Measurements from ENCODE around the gene TAF6L.
"Not testable (repeated sequence)": the region's sequence is repeated elsewhere in the genome, so short reads cannot be mapped to it uniquely, and the experiment has no call there.

The TAF6L gene

GRCh38 chr11:62771144-62772021 is at the start of gene TAF6L:
Gene TAF6L (plus strand): TSS chr11:62771396. CDS start chr11:62775784, 4,388 bp downstream.
- peak; percentile 98 for DNase-seq (ENCODE audit: low read depth, low spot score)

GRCh38 chr11:62721994-62722393 is 49.2 kb upstream of the TAF6L start:
- peak; percentile 73 for DNase-seq (ENCODE audit: low read depth, low spot score)

DNA sequence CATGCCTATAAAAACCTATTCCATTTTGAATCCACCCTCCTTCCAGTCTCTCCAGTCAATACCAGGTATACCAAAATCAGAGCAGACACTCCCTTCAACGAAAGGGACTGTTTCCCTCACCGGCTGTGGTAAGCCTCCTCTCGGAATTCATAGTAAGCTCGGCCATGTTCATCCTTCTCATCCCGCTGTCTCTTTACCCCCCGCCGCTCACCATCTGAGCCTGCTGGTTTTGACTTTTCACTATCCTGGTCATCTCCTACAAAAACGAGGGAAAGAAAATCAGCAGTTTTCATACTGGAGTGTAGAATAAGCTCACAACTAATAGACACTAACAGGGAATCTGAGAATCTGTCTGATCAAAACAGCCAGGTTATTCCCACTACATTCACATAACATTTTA is 47.0 kb upstream of the TAF6L start:
- no peak for DNase-seq (ENCODE audit: low read depth, low spot score)

DNA sequence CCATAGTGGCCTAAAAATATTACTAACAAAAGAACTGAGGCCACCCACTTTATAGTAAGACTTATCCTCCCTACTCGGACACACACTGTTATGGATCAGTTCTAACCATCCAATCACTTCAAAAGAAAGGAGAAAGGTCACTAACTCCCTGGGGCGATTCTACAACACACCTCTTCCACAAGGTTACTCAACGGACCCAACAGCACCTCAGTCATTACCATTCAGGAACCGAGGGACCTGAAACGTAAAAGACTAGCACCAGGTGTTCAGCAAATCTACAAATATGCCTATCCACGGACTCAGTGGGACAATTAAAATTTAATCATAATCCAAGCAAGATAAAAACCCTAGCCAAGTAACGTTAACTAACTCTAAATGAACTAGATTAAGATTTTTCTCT is 45.5 kb upstream of the TAF6L start:
- peak; percentile 53 for DNase-seq (ENCODE audit: low read depth, low spot score)

DNA sequence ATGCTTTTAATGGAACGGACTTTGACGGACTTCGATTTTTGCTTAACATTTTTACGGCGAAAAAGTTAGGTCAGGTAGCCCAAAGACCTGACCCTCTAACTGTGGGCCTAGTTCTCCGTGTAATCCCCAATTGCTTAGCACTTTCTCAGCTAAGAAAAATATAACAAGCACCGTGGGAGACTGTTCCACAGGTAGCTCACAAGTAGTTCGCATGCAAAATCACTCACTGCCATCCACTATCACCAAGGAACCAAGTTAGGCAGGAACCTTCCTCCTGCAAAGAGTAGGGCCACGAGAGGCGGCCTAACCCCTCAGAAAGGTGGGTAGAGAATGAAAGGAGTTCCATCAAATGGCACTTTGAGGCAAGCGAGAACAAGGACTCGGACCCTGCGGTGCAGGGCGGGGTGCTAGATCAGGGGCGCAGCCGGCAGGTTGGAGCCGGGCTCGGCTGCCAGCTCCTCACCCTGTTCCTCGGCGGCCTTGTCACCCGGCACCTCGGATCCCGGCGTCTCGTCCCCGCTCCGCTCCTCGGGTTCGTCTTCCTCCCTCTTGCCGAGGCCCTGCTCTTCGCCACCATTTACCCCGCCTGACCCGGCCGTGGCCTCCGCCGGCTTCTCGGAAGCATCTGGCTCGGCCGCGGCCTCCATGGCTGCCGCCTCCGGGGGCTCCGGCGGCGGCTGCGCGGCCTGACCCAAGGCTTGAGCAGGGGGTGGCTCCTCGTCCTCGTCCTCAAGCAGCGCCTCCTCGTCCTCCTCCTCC is 44.9 kb upstream of the TAF6L start:
- peak; percentile 36 for DNase-seq (ENCODE audit: low read depth, low spot score)

DNA sequence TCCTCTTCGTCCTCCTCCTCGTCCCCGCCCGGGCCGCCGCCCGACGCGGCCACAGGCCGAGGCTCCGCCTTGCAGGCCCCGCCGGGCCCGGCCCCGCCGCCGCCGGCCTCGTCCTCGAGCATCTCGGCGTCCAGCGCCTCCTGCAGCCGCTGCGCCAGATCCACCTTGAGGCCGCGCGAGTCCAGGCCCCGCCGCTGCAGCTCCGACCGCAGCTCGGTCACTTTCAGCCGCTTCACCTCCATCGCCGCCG is 44.4 kb upstream of the TAF6L start:
- DNase-seq (ENCODE audit: low read depth, low spot score): no peak

GRCh38 chr11:62727165-62727871 is 43.9 kb upstream of the TAF6L start, which contains the start of gene HNRNPUL2:
Gene HNRNPUL2 (minus strand): TSS chr11:62727457. CDS start chr11:62727156, 301 bp downstream.
- peak; percentile 99 for DNase-seq (ENCODE audit: low read depth, low spot score)

- DNase-seq (ENCODE audit: low read depth, low spot score): peak; percentile 99
Observed at GRCh38 chr11:62727872-62728170, 43.4 kb upstream of the TAF6L start.

GRCh38 chr11:62728171-62728988 is 42.8 kb upstream of the TAF6L start, which contains the start of gene TTC9C:
Gene TTC9C (plus strand): TSS chr11:62728486. CDS start chr11:62728849, 363 bp downstream.
- DNase-seq (ENCODE audit: low read depth, low spot score): peak; percentile 91

- DNase-seq (ENCODE audit: low read depth, low spot score): not testable (repeated sequence)
Observed at GRCh38 chr11:62730076-62730475, 41.1 kb upstream of the TAF6L start.

- no peak for DNase-seq (ENCODE audit: low read depth, low spot score)
Observed at GRCh38 chr11:62732830-62733229, 38.4 kb upstream of the TAF6L start.

- no peak for DNase-seq (ENCODE audit: low read depth, low spot score)
Observed at GRCh38 chr11:62737196-62737595, 34.0 kb upstream of the TAF6L start.

GRCh38 chr11:62747475-62748160 is 23.6 kb upstream of the TAF6L start:
- no peak for DNase-seq (ENCODE audit: low read depth, low spot score)

GRCh38 chr11:62749931-62750330 is 21.3 kb upstream of the TAF6L start:
- DNase-seq (ENCODE audit: low read depth, low spot score): not testable (repeated sequence)

- no peak for DNase-seq (ENCODE audit: low read depth, low spot score)
Observed at GRCh38 chr11:62752177-62752785, 18.9 kb upstream of the TAF6L start.

DNA sequence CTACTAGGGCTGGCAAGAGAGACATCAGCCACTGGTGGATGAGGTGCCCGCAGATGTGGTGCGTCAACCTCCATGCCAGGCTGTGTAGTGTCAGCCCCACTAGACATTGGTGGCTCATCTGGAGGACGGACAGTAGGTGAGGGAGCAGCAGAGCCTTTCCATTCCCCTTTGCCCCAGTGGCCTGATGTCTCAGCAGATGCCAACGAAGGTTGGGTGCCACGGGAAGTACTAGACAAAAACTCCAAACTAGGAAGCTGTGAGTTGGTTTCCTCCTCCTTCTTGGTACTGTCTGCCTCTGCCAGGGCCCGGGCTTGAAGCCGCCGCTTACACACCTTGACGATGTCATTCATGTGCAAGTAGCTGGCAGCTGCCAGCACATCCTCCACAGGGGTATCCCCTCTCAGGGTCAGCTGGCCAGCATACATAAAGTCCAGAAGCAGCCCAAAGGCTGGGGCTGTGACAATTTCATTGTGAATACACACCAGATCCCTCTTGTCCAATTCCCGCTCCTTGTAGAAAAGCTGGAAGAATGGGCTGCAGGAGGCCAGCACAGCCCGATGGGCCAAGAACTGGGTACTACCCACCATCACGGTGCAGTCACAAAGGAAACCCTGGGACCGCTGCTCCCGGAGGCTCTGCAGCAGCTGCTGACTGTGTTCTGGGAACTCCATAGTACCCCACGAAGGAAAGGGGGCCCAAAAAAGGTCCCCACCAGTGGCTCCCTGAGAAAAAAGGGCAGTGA is 18.0 kb upstream of the TAF6L start:
- no peak for DNase-seq (ENCODE audit: low read depth, low spot score)

- DNase-seq (ENCODE audit: low read depth, low spot score): peak; percentile 100
Observed at GRCh38 chr11:62753736-62754603, 17.2 kb upstream of the TAF6L start, which contains the start of gene ZBTB3. Gene ZBTB3 (minus strand): TSS chr11:62754160. CDS start chr11:62753664, 496 bp downstream.

DNA sequence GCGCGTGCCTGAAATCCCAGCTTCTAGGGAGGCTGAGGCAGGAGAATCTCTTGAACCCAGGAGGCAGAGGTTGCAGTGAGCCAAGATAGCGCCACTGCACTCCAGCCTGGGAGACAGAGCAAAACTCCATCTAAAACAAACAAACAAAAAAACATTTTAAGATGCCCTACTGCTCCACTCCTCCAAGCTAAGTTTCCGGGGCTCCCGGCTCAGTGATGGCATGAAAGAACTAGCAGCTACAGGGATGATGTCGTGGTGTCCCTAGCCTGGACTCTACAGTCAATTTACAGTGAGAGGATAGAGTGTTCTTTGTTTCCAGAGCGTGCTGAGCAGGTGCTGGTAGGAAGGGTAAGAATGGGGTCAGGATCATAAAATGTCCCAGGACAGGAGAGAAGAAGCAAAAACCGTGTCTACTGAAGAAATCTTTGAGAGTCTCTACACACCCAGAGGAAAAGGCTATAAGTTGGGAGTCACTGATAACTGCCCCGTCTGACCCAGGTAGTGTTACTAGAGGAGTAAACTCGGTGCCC is 16.0 kb upstream of the TAF6L start:
- DNase-seq (ENCODE audit: low read depth, low spot score): no peak

Measured in ELF-1 (cell line).